GM12878 (cell line): ENCODE results near the gene SOHLH2.

Source experiments
- CHD4 ChIP-seq: fragments of 200-600 bp; sonication (generic); IDR thresholded peaks from 2 replicates; pipeline ENCODE4 v1.6.1; 2016; ENCODE audit warnings: mild to moderate bottlenecking
- CTCF ChIP-seq, 3 experiments: IDR thresholded peaks in 2 of 3; conservative IDR thresholded peaks in 1 of 3; 2 replicates each; pipeline ENCODE4 v1.5.1; 2011; ENCODE audit warnings: low read depth in 3 of 3, low read length in 3 of 3, mild to moderate bottlenecking in 3 of 3, control low read depth in 2 of 3, moderate library complexity in 2 of 3, inconsistent platforms in 1 of 3, mixed read lengths in 1 of 3; ENCODE audit not compliant: control insufficient read depth in 2 of 3, insufficient read depth in 1 of 3; ENCODE audit errors: extremely low read depth in 1 of 3
- EP300 ChIP-seq, 2 experiments: fragments of 150-350 bp in 1 of 2; IDR thresholded peaks; 2 replicates each; pipeline ENCODE4 v1.6.1; 2011 to 2012; ENCODE audit warnings: low read depth in 2 of 2, low read length in 2 of 2, borderline replicate concordance in 1 of 2, improper control_type of control experiment in 1 of 2, inconsistent platforms in 1 of 2; ENCODE audit not compliant: control insufficient read depth in 1 of 2
- EZH2 ChIP-seq: IDR thresholded peaks from 2 replicates; pipeline ENCODE4 v1.6.1; 2012; ENCODE audit warnings: low read depth, mild to moderate bottlenecking, control low read depth, inconsistent platforms, low read length, borderline replicate concordance; ENCODE audit not compliant: control insufficient read depth
- GABPA ChIP-seq: IDR thresholded peaks from 2 replicates; pipeline ENCODE4 v1.6.1; 2014; ENCODE audit warnings: antibody characterized with exemption, low read depth, mild to moderate bottlenecking, inconsistent platforms
- JUND ChIP-seq: IDR thresholded peaks from 2 replicates; pipeline ENCODE4 v1.6.1; 2012; ENCODE audit warnings: low read depth, mild to moderate bottlenecking, low read length, improper control_type of control experiment, moderate library complexity
- PBX3 ChIP-seq: IDR thresholded peaks from 2 replicates; pipeline ENCODE4 v1.6.1; 2011; ENCODE audit warnings: mild to moderate bottlenecking, low read depth, low read length, moderate library complexity; ENCODE audit not compliant: insufficient replicate concordance
- POLR2A ChIP-seq: IDR thresholded peaks from 2 replicates; pipeline ENCODE4 v1.6.1; 2011; ENCODE audit warnings: low read depth, mild to moderate bottlenecking, low read length
- RAD21 ChIP-seq: IDR thresholded peaks from 2 replicates; pipeline ENCODE4 v1.6.1; 2011; ENCODE audit warnings: mild to moderate bottlenecking, low read depth, low read length, moderate library complexity; ENCODE audit not compliant: insufficient read depth
- YY1 ChIP-seq: IDR thresholded peaks from 2 replicates; pipeline ENCODE4 v1.6.1; 2011; ENCODE audit warnings: low read depth, mild to moderate bottlenecking, low read length
- ZNF274 ChIP-seq: IDR thresholded peaks from one replicate; pipeline ENCODE4 v1.8.0; 2011; ENCODE audit not compliant: insufficient read length, insufficient read depth

GRCh38 chr13:36148446-36148845 lies 65.9 kb downstream of the SOHLH2 start:
- no peak for TF ChIP-seq RAD21
- no peak for TF ChIP-seq POLR2A
- TF ChIP-seq ZNF274 = no peak
- no peak for TF ChIP-seq EZH2
- no peak for TF ChIP-seq CTCF (IDR thresholded peaks at IDR 0.05 in 2 of 3, conservative IDR thresholded peaks at IDR 0.05 in 1 of 3; ENCODE audit: control insufficient read depth in 2 of 3, extremely low read depth in 1 of 3, insufficient read depth in 1 of 3, low read depth in 3 of 3, low read length in 3 of 3)
- no peak for TF ChIP-seq JUND
- TF ChIP-seq PBX3 = no peak
- TF ChIP-seq GABPA = no peak
- TF ChIP-seq EP300 (IDR thresholded peaks at IDR 0.05; ENCODE audit: borderline replicate concordance in 1 of 2, control insufficient read depth in 1 of 2, low read depth in 2 of 2, low read length in 2 of 2) = no peak
- TF ChIP-seq CHD4 = no peak
- no peak for TF ChIP-seq YY1
